Testis (tissue), 3 donors: Measurements from ENCODE around the gene SKP1. TPM values are rescaled to one million over a fixed set of nuclear protein-coding genes. Genes with fewer than 3 reads are reported as not detected.

Experiments used
- DNase-seq: peaks from one replicate; pipeline ENCODE4 v3.0.0-alpha.2; 2019
- H3K27ac ChIP-seq, 2 donors: fragments of 200-600 bp; sonication (generic); one replicate each; pipeline ENCODE4 v1.5.1; 2019
- H3K27me3 ChIP-seq: fragments of 200-600 bp; sonication (generic); one replicate; pipeline ENCODE4 v1.5.1; 2019
- H3K36me3 ChIP-seq: fragments of 200-600 bp; sonication (generic); one replicate; pipeline ENCODE4 v1.5.1; 2017; ENCODE audit warnings: low read depth; ENCODE audit errors: missing control alignments
- H3K4me1 ChIP-seq: fragments of 200-600 bp; sonication (generic); one replicate; pipeline ENCODE4 v1.5.1; 2019
- H3K4me3 ChIP-seq, 2 donors: fragments of 200-600 bp; sonication (generic); one replicate each; pipeline ENCODE4 v1.5.1; 2017 to 2019
- H3K9me3 ChIP-seq: fragments of 200-600 bp; sonication (generic); one replicate; pipeline ENCODE4 v1.5.1; 2017
- CTCF ChIP-seq, 3 experiments: fragments of 450-650 bp in 2 of 3; fragments of 200-600 bp in 1 of 3; sonication (generic) in 1 of 3; IDR thresholded peaks; one replicate each; pipeline ENCODE4 v1.5.1; 2016 to 2019; ENCODE audit warnings: antibody characterized with exemption in 3 of 3, mild to moderate bottlenecking in 2 of 3, moderate library complexity in 1 of 3
- POLR2A ChIP-seq: fragments of 450-650 bp; IDR thresholded peaks from one replicate; pipeline ENCODE4 v1.6.1; 2017; ENCODE audit warnings: antibody characterized with exemption, mild to moderate bottlenecking, moderate library complexity
- WGBS, 2 donors: methylation state at CpG; one replicate each; pipeline ENCODE4 v1.1.5; 2018; 5-methylcytosine and 5-hydroxymethylcytosine counted together
- intact Hi-C: fragments of 100-400 bp; cut with DNase I; formaldehyde crosslinking; loops from one replicate; pipeline ENCODE4 v1.15.1; 2023; ENCODE audit warnings: low total_unique reads
- polyA plus RNA-seq: library from polyadenylated mRNA; stranded (reverse); fragments of 350-450 nt; fragmentation: Illumina TruSeq; extraction: RNeasy Lipid Tissue Mini Kit (QIAGEN cat#74804); gene quantifications from one replicate; pipeline ENCODE4 v1.2.3, GENCODE V29; 2014; ENCODE audit warnings: low read depth, low replicate concordance; ENCODE audit not compliant: insufficient read depth
- total RNA-seq, 2 donors: library from RNA; depleted of rRNA; stranded (reverse); fragments of >200 nt; gene quantifications; one replicate each; pipeline ENCODE4 v1.2.3, GENCODE V29; 2016

SKP1 gene
- total and polyA plus RNA-seq, 3 donors from 2014 or later = 336 to 919 (median 459) TPM

- Histone ChIP-seq H3K27me3 (no peaks in the 10 kb centered on the region), H3K4me1 (peaks cover 35% of the 10 kb centered on the region), H3K9me3 (no peaks in the 10 kb centered on the region), H3K27ac (no peak overlapping the region), H3K4me3 (no peak overlapping the region), H3K36me3 (peaks cover 4% of the 10 kb centered on the region)
- 96 to 97% methylated on average over 3 of the region's 3 CpGs for WGBS, 2 donors
- TF ChIP-seq CTCF (IDR thresholded peaks at IDR 0.05) (no peak), POLR2A (no peak)
- no peak for DNase-seq
- intact Hi-C loops = no loop called here
These were observed 25.0 kb downstream of the SKP1 start for GRCh38 chr5:134151723-134152122.

- H3K27me3 ChIP-seq = no peaks in the 10 kb centered on the region
- no peak for TF ChIP-seq CTCF (IDR thresholded peaks at IDR 0.05)
- no peak for TF ChIP-seq POLR2A
- H3K9me3 ChIP-seq = no peaks in the 10 kb centered on the region
- peaks cover 35% of the 10 kb centered on the region for H3K4me1 ChIP-seq
- peaks cover 4% of the 10 kb centered on the region for H3K36me3 ChIP-seq
- WGBS, 2 donors = 56 to 77% methylated on average over 4 of the region's 4 CpGs
- no peak overlapping the region for H3K4me3 ChIP-seq
- DNase-seq = peak; percentile 75
- intact Hi-C loops = no loop called here
- peak overlapping the region; percentile 39 to 52 for H3K27ac ChIP-seq
These were observed 27.0 kb downstream of the SKP1 start for GRCh38 chr5:134149571-134150303.

- Histone ChIP-seq H3K36me3 (peaks cover 4% of the 10 kb centered on the region), H3K9me3 (no peaks in the 10 kb centered on the region), H3K27me3 (no peaks in the 10 kb centered on the region), H3K4me3 (no peak overlapping the region), H3K4me1 (peaks cover 35% of the 10 kb centered on the region), H3K27ac (peak overlapping the region; percentile 12 to 39)
- TF ChIP-seq POLR2A = no peak
- no peak for TF ChIP-seq CTCF (IDR thresholded peaks at IDR 0.05)
- DNase-seq = peak; percentile 12
- intact Hi-C loops = no loop called here
- 87 to 92% methylated on average over 6 of the region's 6 CpGs for whole genome bisulfite sequencing, 2 donors
These were observed 27.7 kb downstream of the SKP1 start for GRCh38 chr5:134148986-134149539.

GRCh38 chr5:134148316-134148715, 28.4 kb downstream of the SKP1 start:
- Histone ChIP-seq H3K27me3 (no peaks in the 10 kb centered on the region), H3K27ac (peak overlapping the region in 1 of 2 donors; percentile 11), H3K4me1 (peaks cover 35% of the 10 kb centered on the region), H3K9me3 (no peaks in the 10 kb centered on the region), H3K36me3 (peaks cover 4% of the 10 kb centered on the region), H3K4me3 (no peak overlapping the region)
- intact Hi-C loops = no loop called here
- TF ChIP-seq CTCF (IDR thresholded peaks at IDR 0.05) (no peak), POLR2A (no peak)
- WGBS, 2 donors = 40 to 44% methylated on average over 2 of the region's 2 CpGs
- DNase-seq = no peak
